AG04450 (cell line): ENCODE results near the gene GCC2. TPM values are rescaled to one million over a fixed set of nuclear protein-coding genes. Genes with fewer than 3 reads are reported as not detected.
"Not testable (repeated sequence)": the region's sequence is repeated elsewhere in the genome, so short reads cannot be mapped to it uniquely, and the experiment has no call there.

Experiments used
- CTCF ChIA-PET: fragments of 300-600, 350-600 bp; formaldehyde crosslinking; extraction: SDS; loops from one replicate; lab custom pipeline; 2022; ENCODE audit warnings: antibody characterized with exemption, inconsistent platforms; lab: Charles Lee
- POLR2A ChIA-PET: fragments of 350-600 bp; formaldehyde crosslinking; extraction: SDS; loops from one replicate; lab custom pipeline; 2021; ENCODE audit warnings: antibody characterized with exemption, inconsistent platforms; lab: Yijun Ruan, JAX
- DNase-seq: peaks from one replicate; pipeline ENCODE4 v3.0.0-alpha.2; 2011; ENCODE audit warnings: low read depth, low spot score
- H3K27ac ChIP-seq: one replicate; pipeline ENCODE4 v1.5.1; 2012; ENCODE audit warnings: low read depth, low read length, control low read depth
- H3K27me3 ChIP-seq: one replicate; pipeline ENCODE4 v1.6.0; 2012; ENCODE audit warnings: low read length; ENCODE audit not compliant: control insufficient read depth, insufficient read depth
- H3K4me3 ChIP-seq: 2 replicates; pipeline ENCODE4 v1.5.1; 2011; ENCODE audit warnings: mild to moderate bottlenecking, low read depth, low read length, control low read depth
- H3K9me3 ChIP-seq: 2 replicates; pipeline ENCODE4 v1.5.1; 2012; ENCODE audit warnings: low read length; ENCODE audit not compliant: control insufficient read depth, insufficient read depth
- polyA plus RNA-seq: library from polyadenylated mRNA; depleted of rRNA; stranded (reverse); fragments of >200 nt; gene quantifications from 2 replicates; pipeline ENCODE4 v1.2.3, GENCODE V29; 2011
- TF ChIP-seq, protein P1 (sequence below): IDR thresholded peaks from 2 replicates; pipeline ENCODE4 v1.5.1; 2011; ENCODE audit warnings: low read depth, low read length, control low read depth, inconsistent platforms

Gene GCC2
- polyA plus RNA-seq, 1 experiment = 19.5 TPM

DNA sequence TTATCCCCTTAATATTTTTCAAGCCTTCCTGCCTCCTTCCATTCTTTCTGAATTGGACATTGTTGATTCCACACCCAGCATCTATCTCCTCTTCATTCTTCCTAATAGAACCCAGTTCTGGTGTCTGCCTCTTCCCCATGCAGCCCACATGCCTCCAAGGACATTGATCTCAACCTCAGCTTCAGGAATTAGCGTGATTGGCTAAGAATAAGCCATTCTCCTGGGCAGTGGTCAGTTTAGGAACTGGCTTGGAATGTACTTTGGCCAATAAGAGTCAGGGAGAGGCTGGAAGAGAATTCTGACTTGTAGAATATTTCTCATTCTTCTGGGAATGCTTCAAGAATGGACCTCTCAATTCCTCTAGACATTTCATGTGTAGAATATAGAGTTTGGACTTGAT lies 25.9 kb upstream of the GCC2 start:
- Histone ChIP-seq H3K27me3 (no peaks in the 10 kb centered on the region), H3K27ac (no peak overlapping the region), H3K4me3 (no peak overlapping the region), H3K9me3 (no peaks in the 10 kb centered on the region)
- ChIA-PET POLR2A (no interaction called here), CTCF (no interaction called here)
- DNase-seq = no peak
- TF ChIP-seq, protein P1, sequence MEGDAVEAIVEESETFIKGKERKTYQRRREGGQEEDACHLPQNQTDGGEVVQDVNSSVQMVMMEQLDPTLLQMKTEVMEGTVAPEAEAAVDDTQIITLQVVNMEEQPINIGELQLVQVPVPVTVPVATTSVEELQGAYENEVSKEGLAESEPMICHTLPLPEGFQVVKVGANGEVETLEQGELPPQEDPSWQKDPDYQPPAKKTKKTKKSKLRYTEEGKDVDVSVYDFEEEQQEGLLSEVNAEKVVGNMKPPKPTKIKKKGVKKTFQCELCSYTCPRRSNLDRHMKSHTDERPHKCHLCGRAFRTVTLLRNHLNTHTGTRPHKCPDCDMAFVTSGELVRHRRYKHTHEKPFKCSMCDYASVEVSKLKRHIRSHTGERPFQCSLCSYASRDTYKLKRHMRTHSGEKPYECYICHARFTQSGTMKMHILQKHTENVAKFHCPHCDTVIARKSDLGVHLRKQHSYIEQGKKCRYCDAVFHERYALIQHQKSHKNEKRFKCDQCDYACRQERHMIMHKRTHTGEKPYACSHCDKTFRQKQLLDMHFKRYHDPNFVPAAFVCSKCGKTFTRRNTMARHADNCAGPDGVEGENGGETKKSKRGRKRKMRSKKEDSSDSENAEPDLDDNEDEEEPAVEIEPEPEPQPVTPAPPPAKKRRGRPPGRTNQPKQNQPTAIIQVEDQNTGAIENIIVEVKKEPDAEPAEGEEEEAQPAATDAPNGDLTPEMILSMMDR = no peak

- no peak for DNase-seq
- ChIA-PET CTCF (no interaction called here), POLR2A (no interaction called here)
Observed at GRCh38 chr2:108423502-108424251, 25.3 kb upstream of the GCC2 start.

DNA sequence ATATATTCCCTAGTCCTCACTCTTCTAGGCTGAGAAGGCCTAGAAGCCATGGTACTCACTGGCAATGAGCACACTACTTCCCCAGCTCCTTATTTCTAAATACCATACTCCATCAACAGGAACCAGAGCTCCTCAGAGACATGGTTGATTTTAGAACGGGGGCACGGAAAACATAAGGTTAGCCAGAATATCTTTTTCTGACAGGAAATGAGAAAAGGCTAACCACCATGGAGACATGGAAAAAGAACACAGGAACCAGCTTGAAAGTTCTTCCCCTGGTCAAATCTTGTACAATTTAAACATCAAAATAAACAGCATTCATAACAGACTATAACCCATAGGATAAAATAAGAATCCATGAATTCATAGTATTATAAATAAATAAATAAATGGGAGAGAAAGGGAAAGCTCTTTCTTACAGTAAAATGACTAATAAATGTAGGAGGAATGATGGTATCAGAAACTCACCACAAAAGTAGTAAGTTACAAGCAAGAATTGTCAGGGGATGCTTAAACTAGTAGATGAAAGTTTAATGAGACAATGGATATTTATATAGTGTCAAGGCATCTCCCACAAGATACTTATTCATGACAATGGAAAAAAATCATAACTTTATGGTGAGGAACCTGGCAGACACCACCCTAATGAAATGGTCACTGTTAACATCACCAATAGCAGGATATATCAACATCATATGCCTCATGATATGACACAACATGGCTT lies 20.6 kb upstream of the GCC2 start:
- DNase-seq = no peak
- Histone ChIP-seq H3K4me3 (no peak overlapping the region), H3K9me3 (no peaks in the 10 kb centered on the region), H3K27me3 (no peaks in the 10 kb centered on the region), H3K27ac (peak overlapping the region; percentile 3)
- CTCF ChIA-PET = no interaction called here
- TF ChIP-seq, protein P1 = no peak
- POLR2A ChIA-PET = no interaction called here

More at GRCh38 chr2:108423502-108424251, 25.3 kb upstream of the GCC2 start:
- TF ChIP-seq, protein P1 = no peak
- Histone ChIP-seq H3K9me3 (no peaks in the 10 kb centered on the region), H3K27ac (no peak overlapping the region), H3K27me3 (no peaks in the 10 kb centered on the region), H3K4me3 (no peak overlapping the region)

DNA sequence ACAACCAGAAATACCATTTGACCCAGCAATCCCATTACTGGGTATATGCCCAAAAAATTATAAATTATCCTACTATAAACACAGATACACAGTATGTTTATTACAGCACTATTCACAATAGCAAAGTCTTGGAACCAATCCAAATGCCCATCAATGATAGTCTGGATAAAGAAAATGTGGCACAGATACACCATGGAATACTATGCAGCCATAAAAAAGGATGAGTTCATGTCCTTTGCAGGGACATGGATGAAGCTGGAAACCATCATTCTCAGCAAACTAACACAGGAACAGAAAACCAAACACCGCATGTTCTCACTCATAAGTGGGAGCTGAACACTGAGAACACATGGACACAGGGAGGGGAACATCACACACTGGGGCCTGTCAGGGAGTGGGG lies 13.4 kb upstream of the GCC2 start:
- H3K9me3 ChIP-seq, POLR2A ChIA-PET, DNase-seq, H3K27ac ChIP-seq, H3K4me3 ChIP-seq, CTCF ChIA-PET, H3K27me3 ChIP-seq: not testable (repeated sequence)

DNA sequence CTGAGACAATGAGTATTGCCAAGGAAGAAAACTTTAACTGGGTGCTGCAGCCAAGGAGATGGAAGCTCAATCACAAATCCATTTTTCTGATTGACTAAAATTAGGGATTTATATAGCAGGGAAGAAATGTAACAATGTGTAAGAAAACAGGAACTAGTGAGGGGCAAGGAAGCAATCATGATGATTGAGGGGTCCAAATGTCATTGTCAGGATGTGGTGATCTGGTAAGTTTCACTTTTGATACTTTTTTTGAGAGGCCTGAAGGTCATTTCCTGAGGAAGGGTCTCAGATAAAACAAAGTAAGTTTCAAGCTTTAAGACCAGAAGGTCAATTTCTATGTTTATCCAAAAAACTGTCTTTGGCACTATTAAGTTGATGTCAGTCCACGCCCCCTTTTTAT lies 12.0 kb upstream of the GCC2 start:
- TF ChIP-seq, protein P1 = no peak
- no peak for DNase-seq
- Histone ChIP-seq H3K27ac (no peak overlapping the region), H3K4me3 (no peak overlapping the region), H3K9me3 (no peaks in the 10 kb centered on the region), H3K27me3 (no peaks in the 10 kb centered on the region)
- ChIA-PET POLR2A (no interaction called here), CTCF (no interaction called here)
